ENCODE results near the gene TAOK1.

TAOK1 gene

GRCh38 chr17:29587591-29587990 is 197.4 kb downstream of the TAOK1 start:
- TF ChIP-seq TAF1 (IDR thresholded peaks at IDR 0.05; ENCODE audit: low read depth) (no peak), CEBPB (IDR thresholded peaks at IDR 0.05) (no peak), NFIC (IDR thresholded peaks at IDR 0.05) (no peak), ZBTB7A (IDR thresholded peaks at IDR 0.05; ENCODE audit: low read depth) (no peak), FOXM1 (IDR thresholded peaks at IDR 0.05; ENCODE audit: borderline replicate concordance, low read depth) (no peak), EP300 (IDR thresholded peaks at IDR 0.05; ENCODE audit: borderline replicate concordance) (no peak), USF1 (IDR thresholded peaks at IDR 0.05) (no peak), REST (IDR thresholded peaks at IDR 0.05; ENCODE audit: low read depth) (no peak), CREB1 (IDR thresholded peaks at IDR 0.05; ENCODE audit: low read depth) (no peak), TEAD4 (IDR thresholded peaks at IDR 0.05) (no peak)

GRCh38 chr17:29588017-29588561 is 197.9 kb downstream of the TAOK1 start:
- TF ChIP-seq CREB1 (IDR thresholded peaks at IDR 0.05; ENCODE audit: low read depth) (no peak), REST (IDR thresholded peaks at IDR 0.05; ENCODE audit: low read depth) (no peak), EGR1 (IDR thresholded peaks at IDR 0.05) (no peak), USF1 (IDR thresholded peaks at IDR 0.05) (no peak), ZBTB7A (IDR thresholded peaks at IDR 0.05; ENCODE audit: low read depth) (no peak), RAD21 (IDR thresholded peaks at IDR 0.05; ENCODE audit: low read depth) (no peak), NFIC (IDR thresholded peaks at IDR 0.05) (no peak), FOXM1 (IDR thresholded peaks at IDR 0.05; ENCODE audit: borderline replicate concordance, low read depth) (no peak), TAF1 (IDR thresholded peaks at IDR 0.05; ENCODE audit: low read depth) (no peak), MAX (IDR thresholded peaks at IDR 0.05) (no peak), TEAD4 (IDR thresholded peaks at IDR 0.05) (no peak), CEBPB (IDR thresholded peaks at IDR 0.05) (no peak), EP300 (IDR thresholded peaks at IDR 0.05; ENCODE audit: borderline replicate concordance) (no peak)

GRCh38 chr17:29588562-29589411 is 198.6 kb downstream of the TAOK1 start:
- TF ChIP-seq EGR1 (IDR thresholded peaks at IDR 0.05) (peak; percentile 50; the same call in 1 of the 2 replicates), ZBTB7A (IDR thresholded peaks at IDR 0.05; ENCODE audit: low read depth) (peak; percentile 27; the same call in 1 of the 2 replicates), EP300 (IDR thresholded peaks at IDR 0.05; ENCODE audit: borderline replicate concordance) (no peak), REST (IDR thresholded peaks at IDR 0.05; ENCODE audit: low read depth) (no peak), TEAD4 (IDR thresholded peaks at IDR 0.05) (no peak), USF1 (IDR thresholded peaks at IDR 0.05) (no peak), FOXM1 (IDR thresholded peaks at IDR 0.05; ENCODE audit: borderline replicate concordance, low read depth) (no peak), TAF1 (IDR thresholded peaks at IDR 0.05; ENCODE audit: low read depth) (no peak), YY1 (IDR thresholded peaks at IDR 0.05; ENCODE audit: low read depth) (no peak), TCF12 (IDR thresholded peaks at IDR 0.05; ENCODE audit: low read depth) (no peak), CREB1 (IDR thresholded peaks at IDR 0.05; ENCODE audit: low read depth) (no peak), MAX (IDR thresholded peaks at IDR 0.05) (peak; percentile 31; the same call in 1 of the 2 replicates), CEBPB (IDR thresholded peaks at IDR 0.05) (no peak), RAD21 (IDR thresholded peaks at IDR 0.05; ENCODE audit: low read depth) (no peak)
